Endodermal cell (in vitro differentiated cells): ENCODE data around the gene FBXL13. TPM values are rescaled to one million over a fixed set of nuclear protein-coding genes. Genes with fewer than 3 reads are reported as not detected.

Source experiments
- DNase-seq: peaks from one replicate; pipeline ENCODE4 v3.0.0-alpha.2; 2017
- H3K27ac ChIP-seq: 2 replicates; pipeline ENCODE4 v1.5.1; 2013; ENCODE audit warnings: mild to moderate bottlenecking, low read depth, low read length, moderate library complexity
- H3K27me3 ChIP-seq: 2 replicates; pipeline ENCODE4 v1.6.1; 2013; ENCODE audit warnings: mild to moderate bottlenecking, low read length, moderate library complexity; ENCODE audit not compliant: insufficient read depth, control insufficient read depth, poor library complexity, severe bottlenecking
- H3K36me3 ChIP-seq: 2 replicates; pipeline ENCODE4 v1.7.0; 2013; ENCODE audit warnings: mild to moderate bottlenecking, low read length, moderate library complexity; ENCODE audit not compliant: control insufficient read depth, insufficient read depth
- H3K4me1 ChIP-seq: one replicate; pipeline ENCODE4 v1.7.0; 2013; ENCODE audit warnings: low read length; ENCODE audit not compliant: control insufficient read depth, insufficient read depth
- H3K4me3 ChIP-seq: 2 replicates; pipeline ENCODE4 v1.5.1; 2013; ENCODE audit warnings: mild to moderate bottlenecking, low read length, moderate library complexity
- H3K9ac ChIP-seq: 2 replicates; pipeline ENCODE4 v1.6.1; 2013; ENCODE audit warnings: mild to moderate bottlenecking, low read length, moderate library complexity; ENCODE audit not compliant: poor library complexity, severe bottlenecking; ENCODE audit errors: extremely low read depth
- H3K9me3 ChIP-seq: 2 replicates; pipeline ENCODE4 v1.6.1; 2013; ENCODE audit warnings: mild to moderate bottlenecking, low read length, moderate library complexity; ENCODE audit not compliant: control insufficient read depth
- H3K27ac Mint-ChIP-seq: 2 replicates; pipeline ENCODE4 v1.8.0; 2020; ENCODE audit warnings: mixed read lengths
- H3K27me3 Mint-ChIP-seq: 2 replicates; pipeline ENCODE4 v1.8.0; 2021; ENCODE audit warnings: mild to moderate bottlenecking, mixed read lengths; ENCODE audit not compliant: insufficient read depth
- H3K36me3 Mint-ChIP-seq: 2 replicates; pipeline ENCODE4 v1.8.0; 2020; ENCODE audit warnings: low read depth, mixed read lengths
- H3K4me1 Mint-ChIP-seq: 2 replicates; pipeline ENCODE4 v1.8.0; 2020; ENCODE audit warnings: mixed read lengths
- H3K4me3 Mint-ChIP-seq: 2 replicates; pipeline ENCODE4 v1.8.0; 2020; ENCODE audit warnings: mild to moderate bottlenecking, moderate library complexity, mixed read lengths
- H3K9me3 Mint-ChIP-seq: 2 replicates; pipeline ENCODE4 v1.8.0; 2020; ENCODE audit warnings: mild to moderate bottlenecking, mixed read lengths
- WGBS, 2 experiments: methylation state at CpG; one replicate each; pipeline versions ENCODE4 v1.1.5 to v1.1.7; 2013; ENCODE audit warnings: missing lambda C conversion rate in 2 of 2, mixed read lengths in 1 of 2; ENCODE audit not compliant: insufficient coverage in 1 of 2, insufficient read length in 1 of 2; 5-methylcytosine and 5-hydroxymethylcytosine counted together
- total RNA-seq, 2 donors: library from RNA; stranded (reverse); fragmentation: NEBNext Ultra II Directional in 1 of 2; extraction: Animal tissue kit (Norgen Biotek cat#: 25700) in 1 of 2; gene quantifications; 2 replicates in 1 of 2; 3 replicates in 1 of 2; pipeline ENCODE4 v1.2.1, GENCODE V29; 2021
- TF ChIP-seq, protein P1 (sequence below): fragments of 200-600 bp; sonication (generic); conservative IDR thresholded peaks from 2 replicates; pipeline ENCODE4 v1.5.0; 2021; ENCODE audit warnings: antibody characterized with exemption, mild to moderate bottlenecking

Gene FBXL13
- total RNA-seq, 2 donors from 2014 or later, result 2.1 to 2.7 TPM

DNA sequence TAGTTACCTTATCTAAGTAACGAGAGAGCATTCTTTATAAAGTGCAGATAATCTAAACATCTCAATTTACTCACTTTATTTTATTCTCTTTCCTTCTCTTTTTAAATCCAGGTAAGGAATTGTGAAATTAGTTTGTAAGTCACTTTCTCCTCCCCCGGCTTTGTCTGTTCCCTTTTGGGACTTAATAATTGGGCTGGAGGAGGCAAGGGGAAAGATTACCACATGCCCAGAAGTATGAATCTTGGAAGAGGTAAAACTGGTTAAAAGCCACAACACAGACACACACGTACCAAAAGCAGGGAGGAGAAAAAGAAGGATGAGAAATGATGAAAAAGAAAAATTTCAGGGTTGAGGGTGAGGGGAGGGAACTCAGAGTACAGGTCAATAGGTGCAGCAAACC, 225.1 kb downstream of the FBXL13 start:
- Histone ChIP-seq H3K27me3 (no peaks in the 10 kb centered on the region), H3K36me3 (no peaks in the 10 kb centered on the region), H3K4me1 (no peaks in the 10 kb centered on the region), H3K27ac (no peak overlapping the region), H3K9me3 (no peaks in the 10 kb centered on the region), H3K4me3 (no peak overlapping the region), H3K9ac (no peak overlapping the region)
- TF ChIP-seq, protein P1, sequence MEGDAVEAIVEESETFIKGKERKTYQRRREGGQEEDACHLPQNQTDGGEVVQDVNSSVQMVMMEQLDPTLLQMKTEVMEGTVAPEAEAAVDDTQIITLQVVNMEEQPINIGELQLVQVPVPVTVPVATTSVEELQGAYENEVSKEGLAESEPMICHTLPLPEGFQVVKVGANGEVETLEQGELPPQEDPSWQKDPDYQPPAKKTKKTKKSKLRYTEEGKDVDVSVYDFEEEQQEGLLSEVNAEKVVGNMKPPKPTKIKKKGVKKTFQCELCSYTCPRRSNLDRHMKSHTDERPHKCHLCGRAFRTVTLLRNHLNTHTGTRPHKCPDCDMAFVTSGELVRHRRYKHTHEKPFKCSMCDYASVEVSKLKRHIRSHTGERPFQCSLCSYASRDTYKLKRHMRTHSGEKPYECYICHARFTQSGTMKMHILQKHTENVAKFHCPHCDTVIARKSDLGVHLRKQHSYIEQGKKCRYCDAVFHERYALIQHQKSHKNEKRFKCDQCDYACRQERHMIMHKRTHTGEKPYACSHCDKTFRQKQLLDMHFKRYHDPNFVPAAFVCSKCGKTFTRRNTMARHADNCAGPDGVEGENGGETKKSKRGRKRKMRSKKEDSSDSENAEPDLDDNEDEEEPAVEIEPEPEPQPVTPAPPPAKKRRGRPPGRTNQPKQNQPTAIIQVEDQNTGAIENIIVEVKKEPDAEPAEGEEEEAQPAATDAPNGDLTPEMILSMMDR, result no peak
- 83 to 92% methylated on average over 1 to 2 of the region's 3 CpGs for WGBS, 2 experiments
- no peak overlapping the region for H3K27ac Mint-ChIP-seq
- H3K4me1 Mint-ChIP-seq, result no peaks in the 10 kb centered on the region
- no peaks in the 10 kb centered on the region for H3K36me3 Mint-ChIP-seq
- no peak for DNase-seq
- H3K9me3 Mint-ChIP-seq, result no peaks in the 10 kb centered on the region
- H3K4me3 Mint-ChIP-seq, result no peak overlapping the region
- no peaks in the 10 kb centered on the region for H3K27me3 Mint-ChIP-seq

DNA sequence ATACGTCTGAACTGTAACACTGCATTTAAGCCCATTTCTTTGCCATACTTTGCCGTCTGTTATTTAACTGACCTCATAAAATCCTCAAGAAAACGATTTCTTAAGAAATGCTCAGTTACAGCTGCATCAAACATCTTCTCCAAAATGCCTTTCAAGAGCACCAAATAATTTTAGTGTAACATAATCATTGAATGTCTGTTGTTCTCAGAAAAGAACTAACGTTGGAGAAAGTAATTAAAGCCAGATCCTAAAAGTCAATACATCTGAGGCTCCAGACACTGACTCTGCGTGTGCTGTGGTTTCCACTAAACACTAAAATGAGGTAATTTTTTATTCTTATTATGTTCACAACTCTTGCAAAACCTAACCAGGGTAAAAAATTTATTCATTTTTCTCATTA, 225.5 kb downstream of the FBXL13 start:
- 93 to 95% methylated on average over 2 to 5 of the region's 5 CpGs for WGBS, 2 experiments
- Histone ChIP-seq H3K4me3 (no peak overlapping the region), H3K27ac (no peak overlapping the region), H3K4me1 (no peaks in the 10 kb centered on the region), H3K9me3 (no peaks in the 10 kb centered on the region), H3K36me3 (no peaks in the 10 kb centered on the region), H3K27me3 (no peaks in the 10 kb centered on the region), H3K9ac (no peak overlapping the region)
- Mint-ChIP-seq H3K27ac (no peak overlapping the region), H3K36me3 (no peaks in the 10 kb centered on the region), H3K4me3 (no peak overlapping the region), H3K9me3 (no peaks in the 10 kb centered on the region), H3K27me3 (no peaks in the 10 kb centered on the region), H3K4me1 (no peaks in the 10 kb centered on the region)
- TF ChIP-seq, protein P1, result no peak
- DNase-seq, result no peak

- no peaks in the 10 kb centered on the region for H3K36me3 Mint-ChIP-seq
- no peaks in the 10 kb centered on the region for H3K27me3 Mint-ChIP-seq
- no peak overlapping the region for H3K4me3 Mint-ChIP-seq
- H3K27ac ChIP-seq, result no peak overlapping the region
- H3K27me3 ChIP-seq, result no peaks in the 10 kb centered on the region
- WGBS, 2 experiments, result 85 to 100% methylated on average over 2 of the region's 2 CpGs
- no peak for DNase-seq
- H3K4me1 Mint-ChIP-seq, result no peaks in the 10 kb centered on the region
- no peak overlapping the region for H3K27ac Mint-ChIP-seq
- no peaks in the 10 kb centered on the region for H3K9me3 ChIP-seq
- no peaks in the 10 kb centered on the region for H3K9me3 Mint-ChIP-seq
- no peaks in the 10 kb centered on the region for H3K4me1 ChIP-seq
- TF ChIP-seq, protein P1, result no peak
- H3K36me3 ChIP-seq, result no peaks in the 10 kb centered on the region
- H3K9ac ChIP-seq, result no peak overlapping the region
- no peak overlapping the region for H3K4me3 ChIP-seq
Observed at GRCh38 chr7:102845346-102845745, 229.2 kb downstream of the FBXL13 start.
